HEK293 (cell line): ENCODE results near the gene CH25H.

ENCODE experiments used
- CTCF ChIA-PET: fragments of 350-600 bp; formaldehyde crosslinking; extraction: SDS; loops from one replicate; lab custom pipeline; 2021; ENCODE audit warnings: antibody characterized with exemption; lab: Yijun Ruan, JAX
- POLR2A ChIA-PET: fragments of 300-600 bp; formaldehyde crosslinking; extraction: SDS; loops from one replicate; lab custom pipeline; 2020; ENCODE audit warnings: antibody characterized with exemption, inconsistent platforms; lab: Yijun Ruan, JAX
- H3K27ac ChIP-seq: fragments of 200-500 bp; sonication (Bioruptor generic); 2 replicates; pipeline ENCODE4 v1.5.1; 2014; ENCODE audit warnings: low read depth, low read length, control low read depth, inconsistent platforms; ENCODE audit errors: extremely low read depth
- H3K36me3 ChIP-seq, 2 experiments: fragments of 200-500 bp in 1 of 2; sonication (Bioruptor generic) in 1 of 2; 1 replicate in 1 of 2; 2 replicates in 1 of 2; pipeline ENCODE4 v1.5.1; 2014 to 2017; ENCODE audit warnings: inconsistent platforms in 2 of 2, low read length in 2 of 2; ENCODE audit not compliant: control insufficient read depth in 2 of 2, insufficient read depth in 1 of 2
- H3K4me1 ChIP-seq: fragments of 200-500 bp; sonication (Bioruptor generic); 2 replicates; pipeline ENCODE4 v1.5.1; 2014; ENCODE audit warnings: mild to moderate bottlenecking, low read length, inconsistent platforms; ENCODE audit not compliant: control insufficient read depth, insufficient read depth
- H3K4me3 ChIP-seq: 2 replicates; pipeline ENCODE4 v1.5.1; 2011; ENCODE audit warnings: low read depth, mild to moderate bottlenecking, control low read depth, low read length, moderate library complexity
- H3K9me3 ChIP-seq: fragments of 200-500 bp; sonication (Bioruptor generic); 2 replicates; pipeline ENCODE4 v1.5.1; 2014; ENCODE audit warnings: low read depth, low read length, inconsistent platforms; ENCODE audit not compliant: control insufficient read depth, insufficient read depth
- EGR2 ChIP-seq: fragments of 450-650 bp; formaldehyde crosslinking; IDR thresholded peaks from 2 replicates; pipeline ENCODE4 v1.5.1; 2016; ENCODE audit warnings: low read depth, missing biosample characterization, missing genetic modification characterization
- FEZF1 ChIP-seq: fragments of 450-650 bp; formaldehyde crosslinking; IDR thresholded peaks from 2 replicates; pipeline ENCODE4 v1.5.1; 2016; ENCODE audit warnings: missing biosample characterization, missing genetic modification characterization
- GLIS2 ChIP-seq: fragments of 450-650 bp; formaldehyde crosslinking; IDR thresholded peaks from 2 replicates; pipeline ENCODE4 v1.5.1; 2016; ENCODE audit warnings: missing biosample characterization, missing genetic modification characterization
- MYNN ChIP-seq: fragments of 450-650 bp; formaldehyde crosslinking; IDR thresholded peaks from 2 replicates; pipeline ENCODE4 v1.5.1; 2016; ENCODE audit warnings: missing biosample characterization, missing genetic modification characterization, borderline replicate concordance
- PRDM1 ChIP-seq: fragments of 450-650 bp; formaldehyde crosslinking; IDR thresholded peaks from 2 replicates; pipeline ENCODE4; 2016; ENCODE audit warnings: missing biosample characterization, missing genetic modification characterization
- SCRT2 ChIP-seq: fragments of 450-650 bp; formaldehyde crosslinking; IDR thresholded peaks from 2 replicates; pipeline ENCODE4 v1.5.1; 2016; ENCODE audit warnings: missing biosample characterization, missing genetic modification characterization
- ZBTB1 ChIP-seq: fragments of 450-650 bp; formaldehyde crosslinking; IDR thresholded peaks from 2 replicates; pipeline ENCODE4 v1.5.1; 2016; ENCODE audit warnings: missing biosample characterization, missing genetic modification characterization
- ZBTB17 ChIP-seq: fragments of 450-650 bp; formaldehyde crosslinking; IDR thresholded peaks from 2 replicates; pipeline ENCODE4 v1.5.1; 2016; ENCODE audit warnings: missing biosample characterization, missing genetic modification characterization
- ZFHX2 ChIP-seq: fragments of 450-650 bp; formaldehyde crosslinking; conservative IDR thresholded peaks from 2 replicates; pipeline ENCODE4 v1.5.1; 2016; ENCODE audit warnings: missing biosample characterization, missing genetic modification characterization
- ZNF155 ChIP-seq: fragments of 450-650 bp; formaldehyde crosslinking; IDR thresholded peaks from 2 replicates; pipeline ENCODE4 v1.5.1; 2016; ENCODE audit warnings: missing biosample characterization, missing genetic modification characterization
- ZNF175 ChIP-seq: fragments of 450-650 bp; formaldehyde crosslinking; IDR thresholded peaks from 2 replicates; pipeline ENCODE4 v1.5.1; 2016; ENCODE audit warnings: missing biosample characterization, missing genetic modification characterization
- ZNF2 ChIP-seq: fragments of 450-650 bp; formaldehyde crosslinking; IDR thresholded peaks from 2 replicates; pipeline ENCODE4 v1.5.1; 2016; ENCODE audit warnings: missing biosample characterization, missing genetic modification characterization
- ZNF24 ChIP-seq: fragments of 450-650 bp; formaldehyde crosslinking; IDR thresholded peaks from 2 replicates; pipeline ENCODE4 v1.5.1; 2016; ENCODE audit warnings: missing biosample characterization, missing genetic modification characterization
- ZNF302 ChIP-seq: fragments of 450-650 bp; formaldehyde crosslinking; IDR thresholded peaks from 2 replicates; pipeline ENCODE4 v1.5.1; 2016; ENCODE audit warnings: missing biosample characterization, missing genetic modification characterization, low read depth
- ZNF341 ChIP-seq: fragments of 450-650 bp; formaldehyde crosslinking; IDR thresholded peaks from 2 replicates; pipeline ENCODE4; 2016; ENCODE audit warnings: low read depth, missing biosample characterization, missing genetic modification characterization
- ZNF701 ChIP-seq: fragments of 450-650 bp; formaldehyde crosslinking; IDR thresholded peaks from 2 replicates; pipeline ENCODE4 v1.5.1; 2016; ENCODE audit warnings: missing biosample characterization, missing genetic modification characterization
- TF ChIP-seq, protein P1 (sequence below): fragments of 450-650 bp; formaldehyde crosslinking; IDR thresholded peaks from 2 replicates; pipeline ENCODE4 v1.5.1; 2016; ENCODE audit warnings: missing biosample characterization, missing genetic modification characterization
- TF ChIP-seq, protein P2 (sequence below): fragments of 450-650 bp; formaldehyde crosslinking; IDR thresholded peaks from 2 replicates; pipeline ENCODE4 v1.5.1; 2016; ENCODE audit warnings: missing biosample characterization, missing genetic modification characterization
- TF ChIP-seq, protein P3 (sequence below): fragments of 450-650 bp; formaldehyde crosslinking; IDR thresholded peaks from 2 replicates; pipeline ENCODE4 v1.5.1; 2016; ENCODE audit warnings: missing biosample characterization, missing genetic modification characterization
- TF ChIP-seq, protein P4 (sequence below): fragments of 450-650 bp; formaldehyde crosslinking; IDR thresholded peaks from 2 replicates; pipeline ENCODE4 v1.5.1; 2016; ENCODE audit warnings: missing biosample characterization, missing genetic modification characterization
- TF ChIP-seq, protein P5 (sequence below): fragments of 450-650 bp; formaldehyde crosslinking; IDR thresholded peaks from 2 replicates; pipeline ENCODE4 v1.5.1; 2017; ENCODE audit warnings: missing biosample characterization, missing genetic modification characterization
- TF ChIP-seq, protein P6 (sequence below): fragments of 450-650 bp; formaldehyde crosslinking; IDR thresholded peaks from 2 replicates; pipeline ENCODE4 v1.5.1; 2017; ENCODE audit warnings: missing biosample characterization, missing genetic modification characterization

The CH25H gene

DNA sequence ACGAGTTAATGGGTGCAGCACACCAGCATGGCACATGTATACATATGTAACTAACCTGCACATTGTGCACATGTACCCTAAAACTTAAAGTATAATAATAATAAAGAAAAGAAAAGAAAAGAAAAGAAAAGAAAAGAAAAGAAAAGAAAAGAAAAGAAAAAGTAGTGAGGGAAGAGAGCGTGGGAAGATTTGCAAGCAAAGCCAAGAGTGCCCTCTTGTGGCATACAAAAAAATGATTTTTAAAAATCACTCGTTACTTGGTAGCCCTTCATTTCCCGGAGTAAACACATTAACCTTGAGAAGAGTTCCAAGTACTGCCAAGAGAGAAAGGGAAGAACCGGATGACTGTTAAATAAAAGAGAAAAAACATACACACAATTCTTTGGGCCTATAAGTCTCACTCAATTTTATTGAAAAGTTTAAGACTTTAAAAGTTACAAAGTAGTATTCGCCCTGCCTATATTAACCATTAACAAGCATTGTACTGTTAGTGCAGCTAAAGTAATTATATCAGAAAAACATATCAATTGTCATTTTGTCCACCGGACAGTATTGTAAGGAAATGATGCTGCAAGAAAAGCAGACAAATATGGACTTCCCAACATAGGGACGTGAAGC lies 6.2 kb upstream of the CH25H start (continued):
- TF ChIP-seq, protein P1, sequence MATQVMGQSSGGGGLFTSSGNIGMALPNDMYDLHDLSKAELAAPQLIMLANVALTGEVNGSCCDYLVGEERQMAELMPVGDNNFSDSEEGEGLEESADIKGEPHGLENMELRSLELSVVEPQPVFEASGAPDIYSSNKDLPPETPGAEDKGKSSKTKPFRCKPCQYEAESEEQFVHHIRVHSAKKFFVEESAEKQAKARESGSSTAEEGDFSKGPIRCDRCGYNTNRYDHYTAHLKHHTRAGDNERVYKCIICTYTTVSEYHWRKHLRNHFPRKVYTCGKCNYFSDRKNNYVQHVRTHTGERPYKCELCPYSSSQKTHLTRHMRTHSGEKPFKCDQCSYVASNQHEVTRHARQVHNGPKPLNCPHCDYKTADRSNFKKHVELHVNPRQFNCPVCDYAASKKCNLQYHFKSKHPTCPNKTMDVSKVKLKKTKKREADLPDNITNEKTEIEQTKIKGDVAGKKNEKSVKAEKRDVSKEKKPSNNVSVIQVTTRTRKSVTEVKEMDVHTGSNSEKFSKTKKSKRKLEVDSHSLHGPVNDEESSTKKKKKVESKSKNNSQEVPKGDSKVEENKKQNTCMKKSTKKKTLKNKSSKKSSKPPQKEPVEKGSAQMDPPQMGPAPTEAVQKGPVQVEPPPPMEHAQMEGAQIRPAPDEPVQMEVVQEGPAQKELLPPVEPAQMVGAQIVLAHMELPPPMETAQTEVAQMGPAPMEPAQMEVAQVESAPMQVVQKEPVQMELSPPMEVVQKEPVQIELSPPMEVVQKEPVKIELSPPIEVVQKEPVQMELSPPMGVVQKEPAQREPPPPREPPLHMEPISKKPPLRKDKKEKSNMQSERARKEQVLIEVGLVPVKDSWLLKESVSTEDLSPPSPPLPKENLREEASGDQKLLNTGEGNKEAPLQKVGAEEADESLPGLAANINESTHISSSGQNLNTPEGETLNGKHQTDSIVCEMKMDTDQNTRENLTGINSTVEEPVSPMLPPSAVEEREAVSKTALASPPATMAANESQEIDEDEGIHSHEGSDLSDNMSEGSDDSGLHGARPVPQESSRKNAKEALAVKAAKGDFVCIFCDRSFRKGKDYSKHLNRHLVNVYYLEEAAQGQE (tag by site-specific recombination) = 0 out of 2 replicates have a peak, but pooled peaks have one; percentile 21
- TF ChIP-seq ZNF701 (tag by site-specific recombination) = no peak
- no peak for TF ChIP-seq GLIS2 (tag by site-specific recombination)
- TF ChIP-seq MYNN (tag by site-specific recombination) = no peak
- TF ChIP-seq ZNF341 = no peak
- TF ChIP-seq ZFHX2 = peak; percentile 70
- TF ChIP-seq ZBTB1 = no peak
- peak; percentile 49; the same call in 1 of the 2 replicates for TF ChIP-seq EGR2
- no peak for TF ChIP-seq FEZF1 (tag by site-specific recombination)
- TF ChIP-seq, protein P2, sequence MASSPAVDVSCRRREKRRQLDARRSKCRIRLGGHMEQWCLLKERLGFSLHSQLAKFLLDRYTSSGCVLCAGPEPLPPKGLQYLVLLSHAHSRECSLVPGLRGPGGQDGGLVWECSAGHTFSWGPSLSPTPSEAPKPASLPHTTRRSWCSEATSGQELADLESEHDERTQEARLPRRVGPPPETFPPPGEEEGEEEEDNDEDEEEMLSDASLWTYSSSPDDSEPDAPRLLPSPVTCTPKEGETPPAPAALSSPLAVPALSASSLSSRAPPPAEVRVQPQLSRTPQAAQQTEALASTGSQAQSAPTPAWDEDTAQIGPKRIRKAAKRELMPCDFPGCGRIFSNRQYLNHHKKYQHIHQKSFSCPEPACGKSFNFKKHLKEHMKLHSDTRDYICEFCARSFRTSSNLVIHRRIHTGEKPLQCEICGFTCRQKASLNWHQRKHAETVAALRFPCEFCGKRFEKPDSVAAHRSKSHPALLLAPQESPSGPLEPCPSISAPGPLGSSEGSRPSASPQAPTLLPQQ (tag by site-specific recombination) = no peak
- no peak for TF ChIP-seq ZNF175 (tag by site-specific recombination)
- TF ChIP-seq, protein P3, sequence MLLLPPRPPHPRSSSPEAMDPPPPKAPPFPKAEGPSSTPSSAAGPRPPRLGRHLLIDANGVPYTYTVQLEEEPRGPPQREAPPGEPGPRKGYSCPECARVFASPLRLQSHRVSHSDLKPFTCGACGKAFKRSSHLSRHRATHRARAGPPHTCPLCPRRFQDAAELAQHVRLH = no peak
- TF ChIP-seq ZBTB17 (tag by site-specific recombination) = no peak
- TF ChIP-seq SCRT2 = no peak
- TF ChIP-seq, protein P4, sequence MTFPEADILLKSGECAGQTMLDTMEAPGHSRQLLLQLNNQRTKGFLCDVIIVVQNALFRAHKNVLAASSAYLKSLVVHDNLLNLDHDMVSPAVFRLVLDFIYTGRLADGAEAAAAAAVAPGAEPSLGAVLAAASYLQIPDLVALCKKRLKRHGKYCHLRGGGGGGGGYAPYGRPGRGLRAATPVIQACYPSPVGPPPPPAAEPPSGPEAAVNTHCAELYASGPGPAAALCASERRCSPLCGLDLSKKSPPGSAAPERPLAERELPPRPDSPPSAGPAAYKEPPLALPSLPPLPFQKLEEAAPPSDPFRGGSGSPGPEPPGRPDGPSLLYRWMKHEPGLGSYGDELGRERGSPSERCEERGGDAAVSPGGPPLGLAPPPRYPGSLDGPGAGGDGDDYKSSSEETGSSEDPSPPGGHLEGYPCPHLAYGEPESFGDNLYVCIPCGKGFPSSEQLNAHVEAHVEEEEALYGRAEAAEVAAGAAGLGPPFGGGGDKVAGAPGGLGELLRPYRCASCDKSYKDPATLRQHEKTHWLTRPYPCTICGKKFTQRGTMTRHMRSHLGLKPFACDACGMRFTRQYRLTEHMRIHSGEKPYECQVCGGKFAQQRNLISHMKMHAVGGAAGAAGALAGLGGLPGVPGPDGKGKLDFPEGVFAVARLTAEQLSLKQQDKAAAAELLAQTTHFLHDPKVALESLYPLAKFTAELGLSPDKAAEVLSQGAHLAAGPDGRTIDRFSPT = no peak
- peak; percentile 98 for TF ChIP-seq PRDM1 (tag by site-specific recombination)
- no peak for TF ChIP-seq ZNF155 (tag by site-specific recombination)
- TF ChIP-seq, all 188 proteins: peak for 9

DNA sequence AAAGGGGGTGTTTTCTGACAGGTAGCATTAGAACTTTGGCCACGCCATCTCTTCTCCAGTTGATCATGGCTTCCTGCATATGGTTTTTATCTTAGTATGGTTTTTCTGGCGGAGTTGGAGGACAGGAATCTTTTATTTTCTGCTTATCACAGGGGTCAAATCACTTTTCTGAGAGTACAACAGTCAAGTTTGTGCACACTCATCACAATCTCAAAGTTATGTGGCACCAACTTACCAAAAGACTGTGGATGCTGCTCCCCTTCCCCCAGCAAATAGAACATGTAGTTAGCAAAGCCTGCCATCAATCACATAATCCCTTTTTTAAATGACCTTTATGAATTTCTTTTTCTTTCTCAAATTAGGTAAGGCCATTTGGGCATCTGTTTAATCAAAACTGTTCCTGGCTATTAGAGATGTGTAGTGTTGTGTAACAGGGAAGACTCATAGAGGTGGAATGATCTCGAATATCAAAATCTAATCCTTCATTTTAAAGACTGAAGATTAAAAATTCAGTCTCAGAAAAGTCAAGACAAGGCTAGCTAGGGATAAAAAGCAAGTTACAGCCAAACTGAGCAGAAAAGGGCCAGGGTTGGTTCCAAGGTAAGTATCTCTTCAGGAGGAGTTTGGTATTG lies 3.8 kb upstream of the CH25H start:
- Histone ChIP-seq H3K9me3 (no peaks in the 10 kb centered on the region), H3K27ac (no peak overlapping the region), H3K4me1 (peaks cover 4% of the 10 kb centered on the region; the same call in 1 of the 2 replicates), H3K4me3 (no peak overlapping the region), H3K36me3 (peaks cover 0 to 6% of the 10 kb centered on the region in 2 experiments; a peak in 1 of 3 replicates)
- ChIA-PET CTCF (interaction anchor here (0.6 to 6.4 kb wide), 9 partner anchors 18 to 727 kb away, joined by 3 to 43 read pairs (median 4); no protein-coding TSS in a partner anchor), POLR2A (no interaction called here)
- TF ChIP-seq, protein P5, sequence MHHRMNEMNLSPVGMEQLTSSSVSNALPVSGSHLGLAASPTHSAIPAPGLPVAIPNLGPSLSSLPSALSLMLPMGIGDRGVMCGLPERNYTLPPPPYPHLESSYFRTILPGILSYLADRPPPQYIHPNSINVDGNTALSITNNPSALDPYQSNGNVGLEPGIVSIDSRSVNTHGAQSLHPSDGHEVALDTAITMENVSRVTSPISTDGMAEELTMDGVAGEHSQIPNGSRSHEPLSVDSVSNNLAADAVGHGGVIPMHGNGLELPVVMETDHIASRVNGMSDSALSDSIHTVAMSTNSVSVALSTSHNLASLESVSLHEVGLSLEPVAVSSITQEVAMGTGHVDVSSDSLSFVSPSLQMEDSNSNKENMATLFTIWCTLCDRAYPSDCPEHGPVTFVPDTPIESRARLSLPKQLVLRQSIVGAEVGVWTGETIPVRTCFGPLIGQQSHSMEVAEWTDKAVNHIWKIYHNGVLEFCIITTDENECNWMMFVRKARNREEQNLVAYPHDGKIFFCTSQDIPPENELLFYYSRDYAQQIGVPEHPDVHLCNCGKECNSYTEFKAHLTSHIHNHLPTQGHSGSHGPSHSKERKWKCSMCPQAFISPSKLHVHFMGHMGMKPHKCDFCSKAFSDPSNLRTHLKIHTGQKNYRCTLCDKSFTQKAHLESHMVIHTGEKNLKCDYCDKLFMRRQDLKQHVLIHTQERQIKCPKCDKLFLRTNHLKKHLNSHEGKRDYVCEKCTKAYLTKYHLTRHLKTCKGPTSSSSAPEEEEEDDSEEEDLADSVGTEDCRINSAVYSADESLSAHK (tag by site-specific recombination) = no peak
- no peak for TF ChIP-seq ZNF302 (tag by site-specific recombination)
- TF ChIP-seq, protein P6, sequence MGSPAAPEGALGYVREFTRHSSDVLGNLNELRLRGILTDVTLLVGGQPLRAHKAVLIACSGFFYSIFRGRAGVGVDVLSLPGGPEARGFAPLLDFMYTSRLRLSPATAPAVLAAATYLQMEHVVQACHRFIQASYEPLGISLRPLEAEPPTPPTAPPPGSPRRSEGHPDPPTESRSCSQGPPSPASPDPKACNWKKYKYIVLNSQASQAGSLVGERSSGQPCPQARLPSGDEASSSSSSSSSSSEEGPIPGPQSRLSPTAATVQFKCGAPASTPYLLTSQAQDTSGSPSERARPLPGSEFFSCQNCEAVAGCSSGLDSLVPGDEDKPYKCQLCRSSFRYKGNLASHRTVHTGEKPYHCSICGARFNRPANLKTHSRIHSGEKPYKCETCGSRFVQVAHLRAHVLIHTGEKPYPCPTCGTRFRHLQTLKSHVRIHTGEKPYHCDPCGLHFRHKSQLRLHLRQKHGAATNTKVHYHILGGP (tag by site-specific recombination) = no peak
- TF ChIP-seq ZNF2 (tag by site-specific recombination) = no peak
- TF ChIP-seq ZNF24 (tag by site-specific recombination) = no peak
